BLaER1 treated with 17β-estradiol and CSF1 and Interleukin-3, amounts not matched to agents 10 nM and 100 nM (cell line): ENCODE measurements around the gene SNRPA1.
A peak's percentile ranks its signal among the peaks of the same experiment; 100 is the strongest.

ENCODE experiments used
- H3K27ac ChIP-seq, 11 experiments: shearing (Covaris generic); formaldehyde crosslinking; 2 replicates each; pipeline ENCODE4 v1.8.1; 2022
- H3K27me3 ChIP-seq, 11 experiments: shearing (Covaris generic); formaldehyde crosslinking; 2 replicates each; pipeline ENCODE4 v1.8.1; 2022
- H3K36me3 ChIP-seq, 11 experiments: shearing (Covaris generic); formaldehyde crosslinking; 2 replicates each; pipeline ENCODE4 v1.8.1; 2022
- H3K4me1 ChIP-seq, 10 experiments: shearing (Covaris generic); formaldehyde crosslinking; 2 replicates each; pipeline ENCODE4 v1.8.1; 2022
- H3K4me2 ChIP-seq, 11 experiments: shearing (Covaris generic); formaldehyde crosslinking; 2 replicates each; pipeline ENCODE4 v1.8.1; 2022
- H3K4me3 ChIP-seq, 10 experiments: shearing (Covaris generic); formaldehyde crosslinking; 2 replicates each; pipeline ENCODE4 v1.8.1; 2022
- H3K9ac ChIP-seq, 11 experiments: shearing (Covaris generic); formaldehyde crosslinking; 2 replicates each; pipeline ENCODE4 v1.8.1; 2022
- H3K9me3 ChIP-seq, 11 experiments: shearing (Covaris generic); formaldehyde crosslinking; replicated peaks in 1 of 11; 2 replicates each; pipeline ENCODE4 v1.8.1; 2022
- H4K20me1 ChIP-seq, 11 experiments: shearing (Covaris generic); formaldehyde crosslinking; 2 replicates each; pipeline ENCODE4 v1.8.1; 2022
- Cebpa-rat ChIP-seq, 11 experiments: shearing (Covaris generic); IDR thresholded peaks; 2 replicates each; pipeline ENCODE4 v1.8.1; 2022

The SNRPA1 gene

DNA sequence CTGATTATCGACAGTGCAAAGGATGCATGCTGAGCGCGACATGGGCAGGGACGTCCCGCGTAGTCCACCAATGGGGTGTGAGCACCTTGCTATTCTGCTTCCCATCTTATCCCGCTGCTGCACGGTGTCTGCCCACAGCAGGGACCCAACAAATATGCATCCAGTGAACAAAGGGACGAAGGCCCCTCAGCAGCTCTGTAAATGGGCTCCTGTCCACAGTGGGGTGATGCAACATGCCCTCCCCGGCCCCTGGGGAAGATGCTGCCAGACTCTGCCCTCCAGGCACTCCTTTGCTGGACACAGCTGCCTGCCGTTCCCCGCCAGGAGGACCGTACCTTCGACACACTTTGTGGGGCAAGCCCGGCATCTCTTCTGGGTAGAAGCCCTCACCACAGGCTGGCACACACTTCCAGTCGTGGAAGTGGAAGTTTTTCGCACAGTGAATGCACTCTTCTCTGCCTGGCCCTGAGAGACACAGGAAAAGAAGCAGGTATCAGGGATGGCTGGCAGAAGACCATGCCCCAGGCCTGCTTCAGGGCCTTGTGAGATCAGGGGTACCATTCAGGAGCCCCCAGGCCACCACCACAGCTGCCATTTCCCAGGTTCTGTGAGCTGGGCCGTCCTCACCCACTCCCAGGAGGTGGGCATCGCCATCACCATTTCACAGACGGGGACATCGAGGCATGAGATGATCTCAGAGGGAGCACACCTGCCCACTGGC lies 18.2 kb upstream of the SNRPA1 start:
- Histone ChIP-seq H3K27me3 (no peaks in the 10 kb centered on the region), H3K36me3 (no peaks in the 10 kb centered on the region), H3K4me3 (no peak overlapping the region), H3K4me1 (peaks cover 0 to 18% (median 10%) of the 10 kb centered on the region in 10 experiments; a peak in 12 of 20 replicates), H3K4me2 (no peak overlapping the region), H3K9me3 (no peaks in the 10 kb centered on the region), H3K27ac (no peak overlapping the region), H4K20me1 (no peaks in the 10 kb centered on the region), H3K9ac (no peak overlapping the region)
- no peak for TF ChIP-seq Cebpa-rat (IDR thresholded peaks at IDR 0.05)

DNA sequence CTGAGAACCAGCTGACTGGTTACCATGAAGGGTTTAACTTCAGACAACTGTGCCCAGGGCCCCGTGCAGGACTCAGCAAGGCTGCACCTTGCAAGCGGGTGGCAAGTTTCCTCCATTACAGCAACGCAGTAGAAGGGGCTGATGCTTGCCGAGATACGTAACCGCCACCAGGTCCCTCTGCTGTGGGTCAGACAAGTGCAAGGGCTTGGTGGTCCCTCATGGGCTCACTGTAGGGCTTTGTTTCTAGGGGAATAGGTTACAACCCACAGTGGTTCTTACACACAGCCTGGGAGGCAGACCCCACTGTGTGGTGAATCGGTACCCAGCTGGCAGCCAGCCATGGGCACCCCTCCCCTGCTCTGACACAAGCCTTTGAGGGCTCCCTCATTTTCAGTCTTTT lies 15.5 kb upstream of the SNRPA1 start:
- TF ChIP-seq Cebpa-rat (IDR thresholded peaks at IDR 0.05) = no peak
- Histone ChIP-seq H3K36me3 (no peaks in the 10 kb centered on the region), H3K27ac (no peak overlapping the region)

GRCh38 chr15:101310161-101310480 lies 15.1 kb upstream of the SNRPA1 start:
- H3K9ac ChIP-seq = no peak overlapping the region
- no peaks in the 10 kb centered on the region for H3K9me3 ChIP-seq
- H3K27me3 ChIP-seq = no peaks in the 10 kb centered on the region
- H3K27ac ChIP-seq = no peak overlapping the region
- peaks cover 0 to 2% (median 0%) of the 10 kb centered on the region in 11 experiments; a peak in 1 of 22 replicates for H4K20me1 ChIP-seq
- H3K4me2 ChIP-seq = no peak overlapping the region
- H3K4me1 ChIP-seq = peaks cover 0 to 31% (median 15%) of the 10 kb centered on the region in 10 experiments; a peak in 11 of 20 replicates
- TF ChIP-seq Cebpa-rat (IDR thresholded peaks at IDR 0.05) = no peak
- no peaks in the 10 kb centered on the region for H3K36me3 ChIP-seq
- no peak overlapping the region for H3K4me3 ChIP-seq

More for the DNA sequence above, 15.5 kb upstream of the SNRPA1 start:
- Histone ChIP-seq H3K9me3 (no peaks in the 10 kb centered on the region), H3K4me3 (no peak overlapping the region), H3K4me1 (peaks cover 0 to 33% (median 17%) of the 10 kb centered on the region in 10 experiments; a peak in 12 of 20 replicates), H4K20me1 (peaks cover 0 to 2% (median 0%) of the 10 kb centered on the region in 11 experiments; a peak in 1 of 22 replicates), H3K27me3 (no peaks in the 10 kb centered on the region), H3K4me2 (no peak overlapping the region), H3K9ac (no peak overlapping the region)

DNA sequence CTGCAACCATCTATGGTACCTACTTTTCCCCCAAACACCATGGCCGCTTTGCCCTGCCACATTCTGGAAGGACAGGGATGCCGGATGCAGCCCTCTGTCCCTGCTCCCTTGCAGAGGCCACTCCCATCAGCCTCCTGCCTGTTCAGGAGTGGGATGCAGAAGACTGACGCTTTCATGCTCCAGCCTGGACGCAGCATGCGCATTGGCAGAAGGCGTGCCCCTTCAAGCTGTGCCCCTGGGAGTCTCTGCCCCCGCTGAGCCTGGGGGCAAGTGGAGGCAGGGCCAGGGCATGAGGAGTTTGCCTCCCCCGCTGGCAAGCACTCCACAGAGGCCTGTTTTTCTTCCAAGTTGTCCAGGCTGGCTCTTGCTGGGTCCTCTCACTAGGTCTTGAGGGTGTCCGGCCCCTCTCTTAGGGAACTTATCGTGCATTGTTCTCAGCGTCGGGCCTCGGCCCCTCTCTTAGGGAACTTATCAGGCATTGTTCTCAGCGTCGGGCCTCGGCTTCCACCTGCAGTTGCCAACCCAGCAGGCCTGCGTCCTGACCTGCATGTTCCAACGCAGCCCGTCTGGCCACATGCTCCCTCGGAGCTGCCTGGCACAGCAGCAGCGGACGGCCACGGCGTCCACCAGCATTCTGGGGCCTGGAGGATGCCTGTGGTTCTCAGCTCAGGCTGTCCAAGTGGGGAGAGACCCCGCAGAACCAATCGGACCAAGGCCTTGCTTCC lies 14.6 kb upstream of the SNRPA1 start:
- H3K9ac ChIP-seq = no peak overlapping the region
- H3K4me1 ChIP-seq = peaks cover 0 to 28% (median 15%) of the 10 kb centered on the region in 10 experiments; a peak in 11 of 20 replicates
- H4K20me1 ChIP-seq = peaks cover 0 to 2% (median 0%) of the 10 kb centered on the region in 11 experiments; a peak in 1 of 22 replicates
- no peaks in the 10 kb centered on the region for H3K27me3 ChIP-seq
- no peaks in the 10 kb centered on the region for H3K36me3 ChIP-seq
- no peak overlapping the region for H3K27ac ChIP-seq
- no peak overlapping the region for H3K4me3 ChIP-seq
- TF ChIP-seq Cebpa-rat (IDR thresholded peaks at IDR 0.05) = no peak
- no peak overlapping the region for H3K4me2 ChIP-seq
- no peaks in the 10 kb centered on the region for H3K9me3 ChIP-seq

GRCh38 chr15:101308604-101309435 lies 13.8 kb upstream of the SNRPA1 start:
- peaks cover 0 to 28% (median 15%) of the 10 kb centered on the region in 10 experiments; a peak in 11 of 20 replicates for H3K4me1 ChIP-seq
- no peaks in the 10 kb centered on the region for H3K36me3 ChIP-seq
- H3K4me2 ChIP-seq = no peak overlapping the region
- peaks cover 0 to 2% (median 0%) of the 10 kb centered on the region in 11 experiments; a peak in 1 of 22 replicates for H4K20me1 ChIP-seq
- H3K4me3 ChIP-seq = no peak overlapping the region
- no peaks in the 10 kb centered on the region for H3K9me3 ChIP-seq
- no peak overlapping the region for H3K9ac ChIP-seq
- no peak overlapping the region for H3K27ac ChIP-seq
- TF ChIP-seq Cebpa-rat (IDR thresholded peaks at IDR 0.05) = no peak
- H3K27me3 ChIP-seq = no peaks in the 10 kb centered on the region

GRCh38 chr15:101307897-101308603 lies 13.0 kb upstream of the SNRPA1 start:
- Histone ChIP-seq H3K9ac (no peak overlapping the region), H3K4me1 (peaks cover 0 to 28% (median 15%) of the 10 kb centered on the region in 10 experiments; a peak in 11 of 20 replicates), H3K27me3 (no peaks in the 10 kb centered on the region), H3K36me3 (no peaks in the 10 kb centered on the region), H4K20me1 (peaks cover 0 to 2% (median 0%) of the 10 kb centered on the region in 11 experiments; a peak in 1 of 22 replicates), H3K27ac (no peak overlapping the region), H3K4me3 (no peak overlapping the region), H3K4me2 (peak overlapping the region in 4 of 11 experiments; percentile 31 to 48 (median 36); a peak in 5 of 22 replicates), H3K9me3 (no peaks in the 10 kb centered on the region)
- TF ChIP-seq Cebpa-rat (IDR thresholded peaks at IDR 0.05) = no peak

GRCh38 chr15:101307048-101307896 lies 12.2 kb upstream of the SNRPA1 start:
- H3K9ac ChIP-seq = no peak overlapping the region
- peak overlapping the region in 7 of 11 experiments; percentile 27 to 48 (median 32); a peak in 13 of 22 replicates for H3K4me2 ChIP-seq
- H3K9me3 ChIP-seq = no peaks in the 10 kb centered on the region
- no peaks in the 10 kb centered on the region for H3K36me3 ChIP-seq
- H4K20me1 ChIP-seq = peaks cover 0 to 2% (median 0%) of the 10 kb centered on the region in 11 experiments; a peak in 1 of 22 replicates
- TF ChIP-seq Cebpa-rat (IDR thresholded peaks at IDR 0.05) = no peak
- H3K4me3 ChIP-seq = no peak overlapping the region
- no peaks in the 10 kb centered on the region for H3K27me3 ChIP-seq
- peaks cover 0 to 28% (median 16%) of the 10 kb centered on the region in 10 experiments; a peak in 11 of 20 replicates for H3K4me1 ChIP-seq
- H3K27ac ChIP-seq = no peak overlapping the region
